HL-60 (cell line): Measurements from ENCODE around the gene SMARCB1.

ENCODE experiments used
- CTCF ChIP-seq: IDR thresholded peaks from one replicate; pipeline ENCODE4 v1.5.1; 2011; ENCODE audit warnings: low read length, control low read depth, inconsistent platforms; ENCODE audit not compliant: insufficient read depth
- GABPA ChIP-seq: IDR thresholded peaks from 2 replicates; pipeline ENCODE4 v1.6.1; 2012; ENCODE audit warnings: low read depth
- TF ChIP-seq, protein P1 (sequence below): IDR thresholded peaks from 2 replicates; pipeline ENCODE4 v1.6.1; 2012; ENCODE audit warnings: low read depth; ENCODE audit not compliant: insufficient replicate concordance

DNA sequence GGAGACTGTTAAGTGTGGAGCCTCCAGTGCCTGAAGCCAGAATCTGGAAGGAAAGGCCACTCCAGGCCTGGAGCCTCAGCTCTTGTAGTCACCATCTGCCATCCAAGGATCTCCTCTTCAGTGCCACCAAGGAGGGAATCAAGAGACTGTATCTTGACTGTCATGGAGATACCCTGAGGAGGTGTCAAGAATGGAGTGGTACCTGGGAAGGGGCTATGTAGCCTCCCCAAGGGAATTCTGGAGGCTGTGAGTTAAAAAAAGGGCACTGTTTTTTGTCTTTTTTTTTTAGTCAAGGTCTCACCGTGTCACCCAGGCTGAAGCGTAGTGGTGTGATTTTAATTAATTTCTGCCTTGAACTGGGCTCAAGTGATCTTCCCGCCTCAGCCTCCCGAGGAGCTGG is 27.2 kb upstream of the SMARCB1 start:
- no peak for TF ChIP-seq GABPA
- no peak for TF ChIP-seq CTCF
- TF ChIP-seq, protein P1, sequence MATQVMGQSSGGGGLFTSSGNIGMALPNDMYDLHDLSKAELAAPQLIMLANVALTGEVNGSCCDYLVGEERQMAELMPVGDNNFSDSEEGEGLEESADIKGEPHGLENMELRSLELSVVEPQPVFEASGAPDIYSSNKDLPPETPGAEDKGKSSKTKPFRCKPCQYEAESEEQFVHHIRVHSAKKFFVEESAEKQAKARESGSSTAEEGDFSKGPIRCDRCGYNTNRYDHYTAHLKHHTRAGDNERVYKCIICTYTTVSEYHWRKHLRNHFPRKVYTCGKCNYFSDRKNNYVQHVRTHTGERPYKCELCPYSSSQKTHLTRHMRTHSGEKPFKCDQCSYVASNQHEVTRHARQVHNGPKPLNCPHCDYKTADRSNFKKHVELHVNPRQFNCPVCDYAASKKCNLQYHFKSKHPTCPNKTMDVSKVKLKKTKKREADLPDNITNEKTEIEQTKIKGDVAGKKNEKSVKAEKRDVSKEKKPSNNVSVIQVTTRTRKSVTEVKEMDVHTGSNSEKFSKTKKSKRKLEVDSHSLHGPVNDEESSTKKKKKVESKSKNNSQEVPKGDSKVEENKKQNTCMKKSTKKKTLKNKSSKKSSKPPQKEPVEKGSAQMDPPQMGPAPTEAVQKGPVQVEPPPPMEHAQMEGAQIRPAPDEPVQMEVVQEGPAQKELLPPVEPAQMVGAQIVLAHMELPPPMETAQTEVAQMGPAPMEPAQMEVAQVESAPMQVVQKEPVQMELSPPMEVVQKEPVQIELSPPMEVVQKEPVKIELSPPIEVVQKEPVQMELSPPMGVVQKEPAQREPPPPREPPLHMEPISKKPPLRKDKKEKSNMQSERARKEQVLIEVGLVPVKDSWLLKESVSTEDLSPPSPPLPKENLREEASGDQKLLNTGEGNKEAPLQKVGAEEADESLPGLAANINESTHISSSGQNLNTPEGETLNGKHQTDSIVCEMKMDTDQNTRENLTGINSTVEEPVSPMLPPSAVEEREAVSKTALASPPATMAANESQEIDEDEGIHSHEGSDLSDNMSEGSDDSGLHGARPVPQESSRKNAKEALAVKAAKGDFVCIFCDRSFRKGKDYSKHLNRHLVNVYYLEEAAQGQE, result no peak
